HepG2 (cell line): ENCODE measurements around the gene SLC43A1. TPM values are rescaled to one million over a fixed set of nuclear protein-coding genes. Genes with fewer than 3 reads are reported as not detected.

ENCODE experiments used
- ATAC-seq: fragments of 200-7000 bp; cut with Tn5 transposase; 3 replicates; pipeline ENCODE4 v1.9.1; 2020; ENCODE audit warnings: mild to moderate bottlenecking, moderate library complexity
- BruUV-seq: library from RNA; stranded (reverse); fragments of 400-500 nt; replicated peaks from 2 replicates; lab custom pipeline; 2021; lab: Mats Ljungman, UMichigan
- CTCF ChIA-PET: fragments of 300-600 bp; formaldehyde crosslinking; extraction: SDS; loops from one replicate; lab custom pipeline; 2021; ENCODE audit warnings: low total read pairs, inconsistent platforms, low intra/inter-chr PET ratio; lab: Yijun Ruan, JAX
- POLR2A ChIA-PET: fragments of 350-600 bp; sonication (Branson Sonifier 250); formaldehyde crosslinking; loops from one replicate; lab custom pipeline; 2020; ENCODE audit warnings: antibody characterized with exemption, inconsistent platforms; lab: Yijun Ruan, JAX
- DNase-seq: peaks from one replicate; pipeline ENCODE4 v3.0.0-alpha.2; 2015; ENCODE audit warnings: low spot score
- FAIRE-seq: peaks from 3 replicates; lab custom pipeline; 2011; peaks lifted over from hg19 to GRCh38; lab: Jason Lieb, UNC
- H2AFZ ChIP-seq: one replicate; pipeline ENCODE4 v1.6.1; 2011; ENCODE audit warnings: low read length, inconsistent platforms
- H3K27ac ChIP-seq: fragments of 300-600 bp; 3 replicates; pipeline ENCODE4 v1.8.0; 2011; ENCODE audit warnings: mixed run types, mild to moderate bottlenecking, mixed read lengths, low read length, inconsistent platforms; ENCODE audit not compliant: insufficient read depth; ENCODE audit errors: extremely low read length
- H3K27me3 ChIP-seq, 2 experiments: fragments of 200-600 bp in 1 of 2; 2 replicates in 1 of 2; 3 replicates in 1 of 2; pipeline versions ENCODE4 v1.6.0 to v1.8.0; 2011; ENCODE audit warnings: low read length in 2 of 2, mild to moderate bottlenecking in 2 of 2, moderate library complexity in 2 of 2, inconsistent platforms in 1 of 2; ENCODE audit not compliant: insufficient read depth in 2 of 2, control insufficient read depth in 1 of 2
- H3K36me3 ChIP-seq, 2 experiments: fragments of 200-600 bp in 1 of 2; replicated peaks in 1 of 2; 2 replicates in 1 of 2; 3 replicates in 1 of 2; pipeline versions ENCODE4 v1.5.1 to v1.8.0; 2011; ENCODE audit warnings: low read length in 2 of 2, inconsistent platforms in 1 of 2; ENCODE audit not compliant: insufficient read depth in 2 of 2, control insufficient read depth in 1 of 2
- H3K4me1 ChIP-seq: 2 replicates; pipeline ENCODE4 v1.5.1; 2012; ENCODE audit warnings: low read length, inconsistent platforms; ENCODE audit not compliant: insufficient read depth
- H3K4me2 ChIP-seq: 2 replicates; pipeline ENCODE4 v1.6.0; 2011; ENCODE audit warnings: low read depth, low read length, inconsistent platforms
- H3K4me3 ChIP-seq, 3 experiments: fragments of 200-600 bp in 1 of 3; sonication (generic), shearing (Covaris generic) in 1 of 3; replicated peaks in 1 of 3; 2 replicates each; pipeline ENCODE4 v1.5.1; 2011 to 2016; ENCODE audit warnings: low read length in 3 of 3, inconsistent platforms in 2 of 3, low read depth in 2 of 3, mild to moderate bottlenecking in 2 of 3, control low read depth in 1 of 3, mixed read lengths in 1 of 3; ENCODE audit not compliant: insufficient read depth in 1 of 3
- H3K79me2 ChIP-seq: one replicate; pipeline ENCODE4 v1.6.1; 2011; ENCODE audit warnings: low read length, inconsistent platforms; ENCODE audit not compliant: insufficient read depth
- H3K9ac ChIP-seq: 2 replicates; pipeline ENCODE4 v1.6.0; 2011; ENCODE audit warnings: mild to moderate bottlenecking, low read depth, low read length, inconsistent platforms; ENCODE audit not compliant: insufficient read depth
- H3K9me3 ChIP-seq: 2 replicates; pipeline ENCODE4 v1.5.1; 2012; ENCODE audit warnings: mild to moderate bottlenecking, low read length
- H4K20me1 ChIP-seq: 2 replicates; pipeline ENCODE4 v1.6.0; 2011; ENCODE audit warnings: inconsistent platforms, mild to moderate bottlenecking, low read length, moderate library complexity; ENCODE audit not compliant: insufficient read depth
- BRF2 ChIP-seq: sonication (generic); formaldehyde crosslinking; IDR thresholded peaks from 2 replicates; pipeline ENCODE4 v1.8.1; 2022; ENCODE audit warnings: mild to moderate bottlenecking, missing genetic modification reagents
- CENPBD1 ChIP-seq: sonication (generic); formaldehyde crosslinking; IDR thresholded peaks from 2 replicates; pipeline ENCODE4 v1.8.0; 2022; ENCODE audit warnings: missing genetic modification reagents, low read depth, mild to moderate bottlenecking, borderline replicate concordance
- ISX ChIP-seq: sonication (generic); formaldehyde crosslinking; conservative IDR thresholded peaks from 2 replicates; pipeline ENCODE4 v1.5.0; 2020; ENCODE audit warnings: missing genetic modification reagents
- PPARG ChIP-seq: conservative IDR thresholded peaks from 2 replicates; pipeline ENCODE4 v1.6.1; 2016; ENCODE audit warnings: missing biosample characterization, missing genetic modification reagents
- SKI ChIP-seq: fragments of 450-650 bp; IDR thresholded peaks from one replicate; pipeline ENCODE4 v1.6.1; 2018; ENCODE audit warnings: mild to moderate bottlenecking; ENCODE audit not compliant: partially characterized antibody
- WGBS: methylation state at CpG from one replicate; pipeline ENCODE4 v1.1.6; 2017; ENCODE audit warnings: low lambda C conversion rate; 5-methylcytosine and 5-hydroxymethylcytosine counted together
- in situ Hi-C: cut with HindIII; loops from 2 replicates; pipeline ENCODE4 v1.10.0; 2017; ENCODE audit warnings: low pct_unique_long_range_greater_than_20kb; ENCODE audit not compliant: extremely low pct_ligation_motif_present
- intact Hi-C: fragments of 100-400 bp; cut with micrococcal nuclease; formaldehyde crosslinking; loops from one replicate; pipeline ENCODE4 v1.10.0; 2022; ENCODE audit not compliant: unreplicated experiment
- polyA plus RNA-seq, 8 experiments: library from polyadenylated mRNA; depleted of rRNA in 3 of 8; stranded (reverse) in 7 of 8; unstranded in 1 of 8; fragments of >200 nt; fragmentation: Illumina TruSeq in 4 of 8; extraction: Trizol in 4 of 8; gene quantifications; 2 replicates each; pipeline versions ENCODE4 v1.2.1 to v1.2.3, GENCODE V29; 2011 to 2016; ENCODE audit warnings: low read depth in 4 of 8, missing spikeins in 1 of 8, mixed read lengths in 1 of 8; ENCODE audit not compliant: insufficient read depth in 1 of 8
- total RNA-seq, 5 experiments: library from RNA; depleted of rRNA; stranded (reverse); fragments of >200 nt; fragmentation: Illumina TruSeq; extraction: Trizol; gene quantifications; 2 replicates each; pipeline ENCODE4 v1.2.3, GENCODE V29; 2016; ENCODE audit warnings: low read depth in 1 of 5
- TF ChIP-seq, protein P1 (sequence below): IDR thresholded peaks from 2 replicates; pipeline ENCODE4 v1.6.1; 2016; ENCODE audit warnings: low read depth, control low read depth
- TF ChIP-seq, protein P2 (sequence below): sonication (generic); formaldehyde crosslinking; IDR thresholded peaks from 2 replicates; pipeline ENCODE4 v1.4.0; 2020; ENCODE audit warnings: missing genetic modification reagents, mild to moderate bottlenecking, borderline replicate concordance

The SLC43A1 gene
- total and polyA plus RNA-seq, 2 of the 13 experiments (the other 11 are each of a cell fraction or from before 2014, with no cell fraction given): 72.3 to 87.6 TPM

- TF ChIP-seq, protein P1, sequence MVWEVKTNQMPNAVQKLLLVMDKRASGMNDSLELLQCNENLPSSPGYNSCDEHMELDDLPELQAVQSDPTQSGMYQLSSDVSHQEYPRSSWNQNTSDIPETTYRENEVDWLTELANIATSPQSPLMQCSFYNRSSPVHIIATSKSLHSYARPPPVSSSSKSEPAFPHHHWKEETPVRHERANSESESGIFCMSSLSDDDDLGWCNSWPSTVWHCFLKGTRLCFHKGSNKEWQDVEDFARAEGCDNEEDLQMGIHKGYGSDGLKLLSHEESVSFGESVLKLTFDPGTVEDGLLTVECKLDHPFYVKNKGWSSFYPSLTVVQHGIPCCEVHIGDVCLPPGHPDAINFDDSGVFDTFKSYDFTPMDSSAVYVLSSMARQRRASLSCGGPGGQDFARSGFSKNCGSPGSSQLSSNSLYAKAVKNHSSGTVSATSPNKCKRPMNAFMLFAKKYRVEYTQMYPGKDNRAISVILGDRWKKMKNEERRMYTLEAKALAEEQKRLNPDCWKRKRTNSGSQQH: no peak
- no peak for TF ChIP-seq ISX (CRISPR knock-in tag)
- TF ChIP-seq SKI: no peak
- no peak for TF ChIP-seq BRF2 (CRISPR knock-in tag)
- no peak for TF ChIP-seq PPARG (CRISPR knock-in tag)
- TF ChIP-seq CENPBD1 (CRISPR knock-in tag): no peak
These were observed 29.1 kb upstream of the SLC43A1 start (continued) for GRCh38 chr11:57544566-57544965.

GRCh38 chr11:57543593-57543992 is 28.1 kb upstream of the SLC43A1 start:
- no peak overlapping the region for H2AFZ ChIP-seq
- ChIA-PET CTCF (no interaction called here), POLR2A (no interaction called here)
- no TSS peak for BruUV-seq
- H3K4me2 ChIP-seq: peak overlapping the region; percentile 43; the same call in 1 of the 2 replicates
- peaks cover 0 to 19% of the 10 kb centered on the region in 2 experiments; a peak in 3 of 5 replicates for H3K27me3 ChIP-seq
- intact Hi-C loops: no loop called here
- peak overlapping the region in 1 of 3 experiments; percentile 30; a peak in 1 of 6 replicates for H3K4me3 ChIP-seq
- no peak overlapping the region for H3K27ac ChIP-seq
- H4K20me1 ChIP-seq: no peaks in the 10 kb centered on the region
- H3K36me3 ChIP-seq: no peaks in the 10 kb centered on the region
- FAIRE-seq: no peak
- 14% methylated on average over 5 of the region's 6 CpGs for WGBS
- peak; percentile 13; the same call in 2 of the 3 replicates for ATAC-seq
- no peak overlapping the region for H3K9ac ChIP-seq
- DNase-seq: no peak
- TF ChIP-seq, protein P2, sequence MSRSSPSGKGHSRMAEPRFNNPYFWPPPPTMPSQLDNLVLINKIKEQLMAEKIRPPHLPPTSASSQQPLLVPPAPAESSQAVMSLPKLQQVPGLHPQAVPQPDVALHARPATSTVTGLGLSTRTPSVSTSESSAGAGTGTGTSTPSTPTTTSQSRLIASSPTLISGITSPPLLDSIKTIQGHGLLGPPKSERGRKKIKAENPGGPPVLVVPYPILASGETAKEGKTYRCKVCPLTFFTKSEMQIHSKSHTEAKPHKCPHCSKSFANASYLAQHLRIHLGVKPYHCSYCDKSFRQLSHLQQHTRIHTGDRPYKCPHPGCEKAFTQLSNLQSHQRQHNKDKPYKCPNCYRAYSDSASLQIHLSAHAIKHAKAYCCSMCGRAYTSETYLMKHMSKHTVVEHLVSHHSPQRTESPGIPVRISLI (CRISPR knock-in tag): no peak
- TF ChIP-seq, all 625 proteins: peak for 0
- in situ Hi-C loops: no loop called here
- Histone ChIP-seq H3K79me2 (no peaks in the 10 kb centered on the region), H3K4me1 (peaks cover 28% of the 10 kb centered on the region), H3K9me3 (no peaks in the 10 kb centered on the region)
